GM19438 (cell line): Measurements from ENCODE around the gene CFAP299.

ENCODE experiments used
- ATAC-seq: cut with Tn5 transposase; IDR thresholded peaks from one replicate; pipeline ENCODE4 v1.9.1; 2021; ENCODE audit warnings: low read depth; ENCODE audit not compliant: unreplicated experiment

The CFAP299 gene

GRCh38 chr4:80897537-80898303 is 562.2 kb downstream of the CFAP299 start:
- no peak for ATAC-seq

GRCh38 chr4:80900908-80901307 is 565.4 kb downstream of the CFAP299 start:
- no peak for ATAC-seq

GRCh38 chr4:80903020-80903419 is 567.5 kb downstream of the CFAP299 start:
- ATAC-seq: no peak

GRCh38 chr4:80909938-80910337 is 574.4 kb downstream of the CFAP299 start:
- no peak for ATAC-seq

GRCh38 chr4:80911458-80911857 is 575.9 kb downstream of the CFAP299 start:
- no peak for ATAC-seq

- ATAC-seq: no peak
Measured at GRCh38 chr4:80912350-80912749, 576.8 kb downstream of the CFAP299 start.

- no peak for ATAC-seq
Measured at GRCh38 chr4:80913381-80913780, 577.9 kb downstream of the CFAP299 start.

- ATAC-seq: no peak
Measured at GRCh38 chr4:80916770-80917169, 581.2 kb downstream of the CFAP299 start.

GRCh38 chr4:80918004-80918403 is 582.5 kb downstream of the CFAP299 start:
- no peak for ATAC-seq

- no peak for ATAC-seq
Measured at GRCh38 chr4:80921441-80921840, 585.9 kb downstream of the CFAP299 start.

GRCh38 chr4:80922941-80923340 is 587.4 kb downstream of the CFAP299 start:
- no peak for ATAC-seq

GRCh38 chr4:80925293-80925692 is 589.8 kb downstream of the CFAP299 start:
- ATAC-seq: no peak

GRCh38 chr4:80926446-80926845 is 590.9 kb downstream of the CFAP299 start:
- ATAC-seq: no peak

GRCh38 chr4:80926891-80927290 is 591.4 kb downstream of the CFAP299 start:
- no peak for ATAC-seq

- ATAC-seq: no peak
Measured at GRCh38 chr4:80927420-80927819, 591.9 kb downstream of the CFAP299 start.

GRCh38 chr4:80931631-80932081 is 596.1 kb downstream of the CFAP299 start:
- no peak for ATAC-seq

GRCh38 chr4:80948141-80948540 is 612.6 kb downstream of the CFAP299 start:
- no peak for ATAC-seq

- no peak for ATAC-seq
Measured at GRCh38 chr4:80948995-80949394, 613.5 kb downstream of the CFAP299 start.

- ATAC-seq: no peak
Measured at GRCh38 chr4:80956421-80956820, 620.9 kb downstream of the CFAP299 start.

- no peak for ATAC-seq
Measured at GRCh38 chr4:80963051-80963450, 627.5 kb downstream of the CFAP299 start.

GRCh38 chr4:80967346-80967745 is 631.8 kb downstream of the CFAP299 start:
- ATAC-seq: no peak

GRCh38 chr4:80980239-80980638 is 644.7 kb downstream of the CFAP299 start:
- ATAC-seq: no peak

- no peak for ATAC-seq
Measured at GRCh38 chr4:80986011-80986410, 650.5 kb downstream of the CFAP299 start.
